ENCODE results near the gene USP11. TPM values are rescaled to one million over a fixed set of nuclear protein-coding genes. Genes with fewer than 3 reads are reported as not detected.

The USP11 gene
- total RNA-seq, 1 experiment from 2014 or later: 153 TPM

GRCh38 chrX:47208108-47208507 lies 24.7 kb upstream of the USP11 start:
- Histone ChIP-seq H3K23ac (ENCODE audit: insufficient read length, low read depth, low read length) (no peak overlapping the region), H3K27me3 (ENCODE audit: insufficient read depth, low read length) (no peaks in the 10 kb centered on the region), H3K23me2 (ENCODE audit: insufficient read length, low read depth, low read length, poor library complexity, severe bottlenecking) (no peaks in the 10 kb centered on the region), H3K9me3 (ENCODE audit: control insufficient read depth, low read depth, low read length) (no peaks in the 10 kb centered on the region), H3T11ph (ENCODE audit: low read length) (no peak overlapping the region), H4K91ac (ENCODE audit: insufficient read length, low read depth, low read length) (no peak overlapping the region), H4K5ac (ENCODE audit: insufficient read length, low read depth, low read length) (no peak overlapping the region), H2BK15ac (ENCODE audit: low read depth, low read length) (no peak overlapping the region), H2BK20ac (ENCODE audit: low read depth, low read length, poor library complexity, severe bottlenecking) (no peak overlapping the region), H3K56ac (ENCODE audit: insufficient read length, low read depth, low read length) (no peak overlapping the region), H2AK5ac (ENCODE audit: insufficient read length, low read length) (no peak overlapping the region), H3K79me2 (ENCODE audit: insufficient read depth, low read length) (no peaks in the 10 kb centered on the region), H3K14ac (ENCODE audit: insufficient read depth, low read length) (no peak overlapping the region), H3K4ac (ENCODE audit: low read depth, low read length) (no peak overlapping the region), H2BK5ac (ENCODE audit: insufficient read length, low read length) (no peak overlapping the region), H2BK120ac (ENCODE audit: low read depth, low read length, poor library complexity, severe bottlenecking) (no peak overlapping the region), H3K18ac (ENCODE audit: insufficient read length, low read depth, low read length) (no peak overlapping the region), H3K79me1 (ENCODE audit: insufficient read depth, low read depth, low read length, poor library complexity, severe bottlenecking) (no peaks in the 10 kb centered on the region), H3K9ac (ENCODE audit: extremely low read depth, insufficient read length, low read length) (no peak overlapping the region), H3K4me2 (ENCODE audit: insufficient read depth, insufficient read length, low read length) (no peak overlapping the region), H3K27ac (ENCODE audit: insufficient read length, low read depth, low read length) (no peak overlapping the region), H4K20me1 (ENCODE audit: control insufficient read depth, insufficient read depth, insufficient read length) (no peaks in the 10 kb centered on the region), H3K4me1 (ENCODE audit: insufficient read depth, low read length) (no peaks in the 10 kb centered on the region), H2AFZ (ENCODE audit: low read length) (no peak overlapping the region), H2BK12ac (ENCODE audit: insufficient read length, low read depth, low read length) (no peak overlapping the region), H4K8ac (replicated peaks; ENCODE audit: insufficient read length, low read depth, low read length) (no peak overlapping the region)
- no peak overlapping the region for H3K4me3 Mint-ChIP-seq
- no peaks in the 10 kb centered on the region; a peak in 1 of 5 replicates for H3K9me3 Mint-ChIP-seq
- H3K27ac Mint-ChIP-seq: no peak overlapping the region
- DNase-seq: no peak
- no peaks in the 10 kb centered on the region for H3K27me3 Mint-ChIP-seq (ENCODE audit: low read depth)
- no peak for TF ChIP-seq CTCF (conservative IDR thresholded peaks at IDR 0.05)
- WGBS (ENCODE audit: extremely low coverage, insufficient read length, low lambda C conversion rate): no CpG with 5 or more reads among the region's 12 CpGs
- no peaks in the 10 kb centered on the region for H3K4me1 Mint-ChIP-seq
- peaks cover 86 to 100% (median 100%) of the 10 kb centered on the region in 3 experiments for H3K36me3 Mint-ChIP-seq (ENCODE audit: insufficient read depth in 1 of 3, low read depth in 3 of 3)
